PFSK-1 (cell line): ENCODE measurements around the gene CREG1.

Experiments used
- FOXP2 ChIP-seq: optimal IDR thresholded peaks from 2 replicates; pipeline ENCODE3; 2011; ENCODE audit warnings: borderline replicate concordance, control low read depth, inconsistent platforms; ENCODE audit not compliant: insufficient read depth; ENCODE audit errors: extremely low read length, extremely low read depth
- POLR2AphosphoS5 ChIP-seq: IDR thresholded peaks from 2 replicates; pipeline ENCODE4 v1.6.1; 2012; ENCODE audit warnings: low read depth, mild to moderate bottlenecking, control low read depth, low read length, moderate library complexity
- SIN3A ChIP-seq: IDR thresholded peaks from 2 replicates; pipeline ENCODE4 v1.6.1; 2012; ENCODE audit warnings: mild to moderate bottlenecking, low read length, moderate library complexity, borderline replicate concordance; ENCODE audit not compliant: insufficient read depth
- TAF1 ChIP-seq: IDR thresholded peaks from 2 replicates; pipeline ENCODE4 v1.6.1; 2012; ENCODE audit warnings: low read length, control low read depth, borderline replicate concordance; ENCODE audit not compliant: insufficient read depth
- TF ChIP-seq, protein P1 (sequence below), 2 experiments: IDR thresholded peaks; 2 replicates each; pipeline versions ENCODE4 v1.6.1 to v1.8.0; 2011 to 2012; ENCODE audit warnings: low read depth in 2 of 2, low read length in 2 of 2, control low read depth in 1 of 2, inconsistent platforms in 1 of 2, mild to moderate bottlenecking in 1 of 2, moderate library complexity in 1 of 2; ENCODE audit not compliant: insufficient read depth in 1 of 2

Gene CREG1

DNA sequence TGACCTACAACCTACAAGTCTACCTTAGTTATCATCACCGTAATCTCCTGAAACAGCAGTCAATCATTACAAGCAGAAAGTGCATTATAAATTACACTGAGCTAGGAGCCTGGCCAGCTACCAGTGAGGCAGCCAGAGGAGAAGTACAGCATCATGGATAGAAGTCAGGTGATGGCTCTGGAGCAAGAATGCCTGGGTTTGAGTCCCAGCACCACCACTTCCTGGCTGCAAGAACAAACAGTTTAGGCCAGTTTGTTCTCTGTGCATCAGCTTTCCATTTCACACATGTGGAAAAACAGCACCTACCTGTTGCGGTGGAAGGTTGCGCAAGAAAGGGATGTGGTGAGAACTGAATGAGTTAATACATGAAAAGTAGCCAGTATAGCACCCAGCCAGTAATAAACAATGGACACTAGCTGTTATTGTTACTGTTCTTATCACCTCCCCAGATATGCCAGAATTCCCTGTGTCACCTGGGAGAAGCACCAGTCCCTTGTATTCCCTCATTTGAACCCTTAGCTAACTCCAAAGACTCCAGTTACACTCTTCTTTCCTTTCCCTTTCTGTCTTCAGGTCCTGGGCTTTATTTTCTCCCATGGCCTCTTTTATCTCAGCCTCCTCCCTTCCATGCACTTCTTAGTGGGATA lies 9.0 kb downstream of the CREG1 start:
- no peak for TF ChIP-seq POLR2AphosphoS5
- TF ChIP-seq TAF1 = no peak
- no peak for TF ChIP-seq FOXP2
- TF ChIP-seq SIN3A = no peak
- TF ChIP-seq, protein P1, sequence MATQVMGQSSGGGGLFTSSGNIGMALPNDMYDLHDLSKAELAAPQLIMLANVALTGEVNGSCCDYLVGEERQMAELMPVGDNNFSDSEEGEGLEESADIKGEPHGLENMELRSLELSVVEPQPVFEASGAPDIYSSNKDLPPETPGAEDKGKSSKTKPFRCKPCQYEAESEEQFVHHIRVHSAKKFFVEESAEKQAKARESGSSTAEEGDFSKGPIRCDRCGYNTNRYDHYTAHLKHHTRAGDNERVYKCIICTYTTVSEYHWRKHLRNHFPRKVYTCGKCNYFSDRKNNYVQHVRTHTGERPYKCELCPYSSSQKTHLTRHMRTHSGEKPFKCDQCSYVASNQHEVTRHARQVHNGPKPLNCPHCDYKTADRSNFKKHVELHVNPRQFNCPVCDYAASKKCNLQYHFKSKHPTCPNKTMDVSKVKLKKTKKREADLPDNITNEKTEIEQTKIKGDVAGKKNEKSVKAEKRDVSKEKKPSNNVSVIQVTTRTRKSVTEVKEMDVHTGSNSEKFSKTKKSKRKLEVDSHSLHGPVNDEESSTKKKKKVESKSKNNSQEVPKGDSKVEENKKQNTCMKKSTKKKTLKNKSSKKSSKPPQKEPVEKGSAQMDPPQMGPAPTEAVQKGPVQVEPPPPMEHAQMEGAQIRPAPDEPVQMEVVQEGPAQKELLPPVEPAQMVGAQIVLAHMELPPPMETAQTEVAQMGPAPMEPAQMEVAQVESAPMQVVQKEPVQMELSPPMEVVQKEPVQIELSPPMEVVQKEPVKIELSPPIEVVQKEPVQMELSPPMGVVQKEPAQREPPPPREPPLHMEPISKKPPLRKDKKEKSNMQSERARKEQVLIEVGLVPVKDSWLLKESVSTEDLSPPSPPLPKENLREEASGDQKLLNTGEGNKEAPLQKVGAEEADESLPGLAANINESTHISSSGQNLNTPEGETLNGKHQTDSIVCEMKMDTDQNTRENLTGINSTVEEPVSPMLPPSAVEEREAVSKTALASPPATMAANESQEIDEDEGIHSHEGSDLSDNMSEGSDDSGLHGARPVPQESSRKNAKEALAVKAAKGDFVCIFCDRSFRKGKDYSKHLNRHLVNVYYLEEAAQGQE (IDR thresholded peaks at IDR 0.05; ENCODE audit: insufficient read depth in 1 of 2, low read depth in 2 of 2, low read length in 2 of 2) = no peak

DNA sequence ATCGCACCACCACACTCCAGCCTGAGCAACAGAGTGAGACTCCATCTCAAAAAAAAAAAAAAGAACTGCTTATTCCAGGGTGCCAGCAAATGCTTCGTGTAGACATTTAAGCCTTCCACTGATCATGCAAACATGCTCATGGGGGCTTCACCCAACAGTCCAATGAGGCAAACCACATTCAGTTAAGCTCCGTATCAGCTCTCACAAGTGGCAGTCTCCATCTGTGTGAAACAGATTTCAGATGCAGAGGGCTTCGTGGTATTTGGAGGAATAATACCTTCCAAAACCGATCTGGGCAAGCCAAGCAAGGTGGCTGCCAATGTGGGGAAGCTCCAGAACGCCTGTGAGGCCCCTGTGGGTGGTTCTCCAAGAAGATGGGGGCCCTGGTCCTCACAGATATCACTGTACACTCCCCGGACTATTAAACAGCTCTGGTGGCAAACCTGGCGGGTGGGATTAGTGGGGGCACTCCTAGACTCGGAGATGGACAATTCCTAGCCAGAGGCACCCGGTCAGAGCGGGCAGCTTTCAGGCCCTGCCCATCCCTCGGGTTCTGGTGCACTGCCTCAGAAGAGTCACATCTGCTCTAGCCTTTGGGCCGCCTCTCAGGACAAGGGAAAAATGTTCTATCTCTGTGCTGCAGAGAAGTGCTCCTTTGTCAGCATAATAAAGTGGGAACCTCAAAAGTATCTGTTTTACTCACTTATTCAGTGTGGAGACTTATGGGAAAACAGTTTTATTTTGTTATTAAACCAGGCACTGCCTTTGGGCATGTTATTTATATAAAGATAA lies 10.2 kb downstream of the CREG1 start:
- TF ChIP-seq TAF1 (no peak), POLR2AphosphoS5 (no peak), FOXP2 (no peak), SIN3A (no peak)
- TF ChIP-seq, protein P1 (IDR thresholded peaks at IDR 0.05; ENCODE audit: insufficient read depth in 1 of 2, low read depth in 2 of 2, low read length in 2 of 2) = no peak

DNA sequence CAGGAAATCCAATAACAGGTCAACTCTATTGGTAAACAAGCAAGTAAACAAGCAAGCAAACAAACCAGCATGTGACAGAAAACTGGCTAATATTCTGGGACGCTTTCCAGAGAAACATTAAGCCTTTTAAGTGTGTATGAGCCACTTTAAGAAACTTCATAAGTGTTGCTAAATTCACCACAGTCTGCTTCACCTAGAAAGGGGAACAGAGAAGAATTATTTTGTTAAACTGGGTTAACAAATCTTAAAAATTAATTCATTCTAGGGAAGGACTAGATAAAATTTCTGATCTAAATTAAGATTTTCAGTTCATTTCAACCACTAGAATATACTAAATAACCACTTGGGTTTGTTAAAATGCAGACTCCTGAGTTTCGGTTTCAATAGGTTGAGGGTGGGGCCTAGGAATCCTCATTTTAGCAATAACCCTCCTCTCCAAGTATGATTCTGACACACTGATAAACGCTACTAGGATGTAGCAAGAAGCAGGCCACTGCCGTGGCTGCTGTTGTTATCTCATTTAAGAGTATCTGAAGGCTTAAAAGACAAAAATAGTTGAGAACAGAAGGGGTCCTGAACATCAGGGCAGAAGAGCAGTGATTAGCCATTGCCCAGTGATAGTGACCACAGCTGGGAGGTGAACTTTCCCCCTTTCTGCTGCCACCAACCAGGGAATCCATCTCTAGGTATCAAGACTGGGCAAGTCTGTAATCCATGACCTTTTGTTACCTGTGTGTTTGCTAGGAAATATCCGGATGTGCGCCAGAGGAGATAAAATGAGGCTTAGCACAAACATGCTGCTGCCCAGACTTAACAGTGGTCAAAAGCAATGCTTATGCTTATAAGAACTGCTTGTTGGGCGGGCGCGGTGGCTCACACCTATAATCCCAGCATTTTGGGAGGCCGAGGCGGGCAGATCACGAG lies 11.2 kb downstream of the CREG1 start:
- TF ChIP-seq POLR2AphosphoS5 (no peak), TAF1 (no peak), FOXP2 (no peak), SIN3A (no peak)
- TF ChIP-seq, protein P1 (IDR thresholded peaks at IDR 0.05; ENCODE audit: insufficient read depth in 1 of 2, low read depth in 2 of 2, low read length in 2 of 2) = no peak

DNA sequence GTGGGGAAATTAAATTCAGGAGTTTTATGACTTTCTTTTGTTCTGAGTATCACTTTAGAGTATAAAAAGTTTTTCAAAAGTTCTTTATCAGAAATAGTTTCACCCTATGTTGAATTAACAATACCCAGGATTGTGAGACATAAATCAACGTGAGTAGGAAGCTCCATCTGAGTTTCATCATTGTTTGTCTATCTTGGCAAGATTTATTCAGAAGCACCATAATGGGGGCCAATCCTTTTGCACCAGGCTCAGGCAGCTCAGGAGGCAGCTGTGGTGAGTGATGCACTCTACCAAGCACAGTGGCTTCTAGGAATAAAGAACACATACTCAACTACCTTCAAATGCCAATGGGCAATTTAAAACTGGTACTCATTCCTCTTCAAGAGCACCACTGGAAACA lies 12.0 kb downstream of the CREG1 start:
- TF ChIP-seq TAF1 (no peak), SIN3A (no peak)

DNA sequence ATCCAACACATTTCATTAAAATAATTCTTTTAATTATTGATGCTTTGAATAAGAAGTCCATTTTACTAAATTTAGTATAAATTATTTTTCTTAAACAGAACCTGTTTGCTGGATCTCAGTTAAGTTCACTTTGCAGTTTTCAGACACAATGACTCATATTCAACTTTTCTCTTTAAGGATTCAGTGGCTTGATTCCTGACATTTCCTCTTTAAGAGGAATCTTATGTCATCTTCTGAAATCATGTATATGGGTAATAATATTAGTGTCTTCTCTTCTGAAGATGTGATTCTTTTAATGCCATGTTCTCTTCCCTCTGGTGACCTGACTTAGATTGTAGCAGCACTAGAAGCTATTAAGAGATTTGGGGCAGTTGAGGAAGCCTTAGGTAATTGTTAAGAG lies 12.6 kb downstream of the CREG1 start:
- TF ChIP-seq, protein P1 (IDR thresholded peaks at IDR 0.05; ENCODE audit: insufficient read depth in 1 of 2, low read depth in 2 of 2, low read length in 2 of 2) = no peak
- no peak for TF ChIP-seq FOXP2
- no peak for TF ChIP-seq SIN3A
- TF ChIP-seq POLR2AphosphoS5 = no peak
- TF ChIP-seq TAF1 = no peak
